ENCODE data around the gene MRPS18B.
A peak's percentile ranks its signal among the peaks of the same experiment; 100 is the strongest.
"Not testable (repeated sequence)": the region's sequence is repeated elsewhere in the genome, so short reads cannot be mapped to it uniquely, and the experiment has no call there.

Gene MRPS18B

GRCh38 chr6:30625511-30625910, 7.9 kb downstream of the MRPS18B start:
- Histone ChIP-seq H3K27ac (peak overlapping the region in 2 of 21 experiments; percentile 85 to 94), H3K4me3 (no peak overlapping the region)

- peak within 1 kb of the TSS; percentile 24 to 96 (median 90) for H3K27ac ChIP-seq
Measured at GRCh38 chr6:30626484-30627366, 9.1 kb downstream of the MRPS18B start, which contains the start of gene ATAT1. Gene ATAT1, plus strand, starts transcription at chr6:30626874.

GRCh38 chr6:30635834-30636233, 18.2 kb downstream of the MRPS18B start:
- no peak overlapping the region for H3K27ac ChIP-seq
- H3K4me3 ChIP-seq: no peak overlapping the region

More at GRCh38 chr6:30626484-30627366, 9.1 kb downstream of the MRPS18B start, which contains the start of gene ATAT1:
- H3K4me3 ChIP-seq: peak within 1 kb of the TSS; percentile 40 to 67 (median 58)

- Histone ChIP-seq H3K4me3 (no peak overlapping the region), H3K27ac (no peak overlapping the region)
Measured at GRCh38 chr6:30640481-30640880, 22.8 kb downstream of the MRPS18B start.

GRCh38 chr6:30641048-30641447, 23.4 kb downstream of the MRPS18B start:
- no peak overlapping the region for H3K4me3 ChIP-seq
- H3K27ac ChIP-seq: no peak overlapping the region

GRCh38 chr6:30643656-30644055, 26.0 kb downstream of the MRPS18B start:
- Histone ChIP-seq H3K27ac (no peak overlapping the region), H3K4me3 (no peak overlapping the region)

GRCh38 chr6:30644769-30645168, 27.1 kb downstream of the MRPS18B start:
- H3K27ac ChIP-seq: no peak overlapping the region
- no peak overlapping the region for H3K4me3 ChIP-seq

GRCh38 chr6:30645989-30646388, 28.3 kb downstream of the MRPS18B start:
- Histone ChIP-seq H3K27ac (no peak overlapping the region), H3K4me3 (no peak overlapping the region)

GRCh38 chr6:30646450-30647241, 29.0 kb downstream of the MRPS18B start, which contains the start of gene C6orf136:
Gene C6orf136, plus strand, starts transcription at chr6:30647133. Its CDS starts 99 bp downstream, at chr6:30647232.
- H3K27ac ChIP-seq: peak within 1 kb of the TSS; percentile 75 to 97 (median 91)

GRCh38 chr6:30647242-30648116, 29.8 kb downstream of the MRPS18B start:
- peak overlapping the region; percentile 75 to 97 (median 91) for H3K27ac ChIP-seq
- peak overlapping the region; percentile 83 to 99 (median 96) for H3K4me3 ChIP-seq

More at GRCh38 chr6:30646450-30647241, 29.0 kb downstream of the MRPS18B start, which contains the start of gene C6orf136:
- H3K4me3 ChIP-seq: peak within 1 kb of the TSS; percentile 83 to 99 (median 96)

- H3K4me3 ChIP-seq: no peak overlapping the region
Measured at GRCh38 chr6:30651143-30651542, 33.5 kb downstream of the MRPS18B start.

GRCh38 chr6:30654798-30655742, 37.4 kb downstream of the MRPS18B start:
- Histone ChIP-seq H3K27ac (no peak overlapping the region), H3K4me3 (no peak overlapping the region)

More at GRCh38 chr6:30651143-30651542, 33.5 kb downstream of the MRPS18B start:
- H3K27ac ChIP-seq: no peak overlapping the region

GRCh38 chr6:30655743-30656094, 38.1 kb downstream of the MRPS18B start:
- no peak overlapping the region for H3K27ac ChIP-seq
- H3K4me3 ChIP-seq: no peak overlapping the region

- H3K4me3 ChIP-seq: no peak overlapping the region
- H3K27ac ChIP-seq: no peak overlapping the region
Measured at GRCh38 chr6:30656513-30656912, 38.9 kb downstream of the MRPS18B start.

GRCh38 chr6:30657454-30657853, 39.8 kb downstream of the MRPS18B start:
- Histone ChIP-seq H3K27ac (no peak overlapping the region), H3K4me3 (no peak overlapping the region)

GRCh38 chr6:30657922-30658321, 40.3 kb downstream of the MRPS18B start:
- not testable (repeated sequence) for H3K4me3 ChIP-seq, H3K27ac ChIP-seq

- H3K4me3 ChIP-seq: no peak overlapping the region
- H3K27ac ChIP-seq: no peak overlapping the region
Measured at GRCh38 chr6:30664994-30665767, 47.5 kb downstream of the MRPS18B start.

GRCh38 chr6:30666300-30666699, 48.7 kb downstream of the MRPS18B start:
- not testable (repeated sequence) for H3K27ac ChIP-seq, H3K4me3 ChIP-seq

Data from skin epidermis (tissue), 12 donors.